GM12873 (cell line): ENCODE results near the gene CYBC1.

ENCODE experiments used
- TF ChIP-seq, protein P1 (sequence below): IDR thresholded peaks from 2 replicates; pipeline ENCODE4 v1.5.1; 2012; ENCODE audit warnings: low read depth, mild to moderate bottlenecking, moderate library complexity, low read length, control low read depth; ENCODE audit not compliant: insufficient read depth; ENCODE audit errors: missing control alignments

The CYBC1 gene

DNA sequence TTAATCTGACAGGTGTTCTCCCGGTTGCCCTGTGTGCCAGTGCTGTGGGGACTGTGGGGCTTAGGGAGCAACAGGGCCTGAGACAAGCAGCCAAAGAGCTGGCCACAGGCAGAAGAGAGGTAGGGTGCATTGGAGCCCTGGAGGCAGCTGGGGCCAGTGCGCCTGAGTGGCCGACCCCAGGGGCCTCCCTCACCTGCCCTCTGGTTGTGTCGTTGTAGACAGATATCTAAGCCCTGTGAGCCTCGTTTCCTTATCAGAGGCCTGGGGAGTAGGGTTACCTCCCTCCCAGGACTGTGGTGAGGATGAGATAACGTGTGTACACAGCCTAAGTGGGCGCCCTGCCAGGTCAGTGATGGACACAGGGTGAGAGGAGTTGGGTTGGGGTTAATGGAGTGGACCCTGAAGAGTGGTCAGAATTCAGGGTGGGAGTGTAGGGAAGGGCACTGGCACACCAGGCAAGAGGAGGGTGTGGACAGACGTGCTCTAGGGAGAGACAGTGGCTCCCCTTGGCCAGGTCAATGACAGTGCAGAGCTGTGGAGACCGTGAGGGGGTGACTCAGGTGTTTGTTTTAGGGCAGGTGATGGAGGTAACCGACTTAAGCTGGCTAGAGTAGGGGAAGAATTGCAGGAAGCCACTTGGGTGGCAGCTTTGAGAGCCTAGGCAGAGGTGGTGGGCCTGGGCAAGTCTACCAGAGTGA, 11.4 kb upstream of the CYBC1 start:
- TF ChIP-seq, protein P1, sequence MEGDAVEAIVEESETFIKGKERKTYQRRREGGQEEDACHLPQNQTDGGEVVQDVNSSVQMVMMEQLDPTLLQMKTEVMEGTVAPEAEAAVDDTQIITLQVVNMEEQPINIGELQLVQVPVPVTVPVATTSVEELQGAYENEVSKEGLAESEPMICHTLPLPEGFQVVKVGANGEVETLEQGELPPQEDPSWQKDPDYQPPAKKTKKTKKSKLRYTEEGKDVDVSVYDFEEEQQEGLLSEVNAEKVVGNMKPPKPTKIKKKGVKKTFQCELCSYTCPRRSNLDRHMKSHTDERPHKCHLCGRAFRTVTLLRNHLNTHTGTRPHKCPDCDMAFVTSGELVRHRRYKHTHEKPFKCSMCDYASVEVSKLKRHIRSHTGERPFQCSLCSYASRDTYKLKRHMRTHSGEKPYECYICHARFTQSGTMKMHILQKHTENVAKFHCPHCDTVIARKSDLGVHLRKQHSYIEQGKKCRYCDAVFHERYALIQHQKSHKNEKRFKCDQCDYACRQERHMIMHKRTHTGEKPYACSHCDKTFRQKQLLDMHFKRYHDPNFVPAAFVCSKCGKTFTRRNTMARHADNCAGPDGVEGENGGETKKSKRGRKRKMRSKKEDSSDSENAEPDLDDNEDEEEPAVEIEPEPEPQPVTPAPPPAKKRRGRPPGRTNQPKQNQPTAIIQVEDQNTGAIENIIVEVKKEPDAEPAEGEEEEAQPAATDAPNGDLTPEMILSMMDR: no peak

DNA sequence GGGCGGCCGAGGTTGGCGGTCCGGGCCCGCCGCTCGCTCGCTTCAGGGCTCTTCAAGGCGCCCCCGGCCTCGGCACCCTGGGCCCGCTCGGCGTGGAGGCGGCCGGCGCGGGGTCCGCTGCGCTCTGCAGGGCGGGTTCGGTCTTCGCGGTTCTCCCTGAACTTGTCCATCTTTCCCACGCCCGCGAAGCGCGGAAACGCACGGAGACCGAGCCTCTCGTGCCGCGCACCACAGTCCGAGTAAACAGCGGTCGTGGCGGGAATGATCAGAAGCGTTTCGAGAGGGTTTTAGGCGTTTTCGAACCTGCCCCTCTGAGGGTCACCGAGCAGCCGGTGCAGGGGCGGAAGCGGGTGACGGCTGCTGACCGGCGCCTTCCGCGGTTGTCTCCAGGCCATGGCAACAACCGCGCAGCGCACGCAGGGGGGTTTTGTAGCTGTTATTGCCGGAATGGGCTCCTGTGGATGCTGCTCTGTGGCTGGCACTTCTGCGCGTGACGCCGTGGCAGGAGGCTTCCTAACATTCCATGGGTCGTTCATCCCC, 8.4 kb upstream of the CYBC1 start:
- TF ChIP-seq, protein P1: no peak

DNA sequence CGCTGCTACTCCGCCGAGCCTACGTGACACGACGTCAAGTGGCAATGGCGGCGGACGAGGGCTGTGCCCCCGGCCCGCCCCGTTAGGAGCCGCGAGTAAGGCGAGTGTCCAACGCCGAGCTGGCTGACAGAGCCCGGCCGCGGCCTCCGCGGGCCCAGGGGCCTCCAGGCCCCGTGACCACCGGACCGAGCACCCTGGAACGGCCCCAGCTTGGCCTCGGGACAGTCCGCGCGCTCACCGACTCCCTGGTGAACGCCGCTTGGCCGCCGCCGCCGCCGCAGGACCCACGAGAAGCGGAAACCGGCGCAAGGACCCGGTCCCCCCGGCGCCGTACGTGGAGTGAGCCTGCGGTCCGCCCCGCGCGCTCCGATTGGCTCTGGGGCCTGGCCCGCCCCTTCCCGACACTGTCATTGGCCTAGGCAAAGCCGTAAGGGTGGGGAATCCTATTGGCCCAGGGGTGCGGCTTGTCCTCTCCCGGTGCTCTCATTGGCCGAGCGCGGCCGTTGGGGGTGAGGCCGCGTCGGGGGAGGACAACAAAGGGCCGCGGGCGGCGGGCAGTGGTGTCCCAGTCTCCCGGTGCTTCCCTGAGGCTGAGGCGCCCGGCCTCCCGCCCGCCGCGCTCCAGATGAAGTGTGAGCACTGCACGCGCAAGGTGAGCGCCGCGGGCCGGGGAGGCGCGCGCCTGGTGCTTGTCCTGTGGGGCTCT, 7.8 kb upstream of the CYBC1 start, which contains the start of gene NARF:
TSS of gene NARF (plus strand) at position 563 of the 706 bp plus-strand sequence. CDS start at position 626, 63 bp downstream.
- TF ChIP-seq, protein P1: no peak

DNA sequence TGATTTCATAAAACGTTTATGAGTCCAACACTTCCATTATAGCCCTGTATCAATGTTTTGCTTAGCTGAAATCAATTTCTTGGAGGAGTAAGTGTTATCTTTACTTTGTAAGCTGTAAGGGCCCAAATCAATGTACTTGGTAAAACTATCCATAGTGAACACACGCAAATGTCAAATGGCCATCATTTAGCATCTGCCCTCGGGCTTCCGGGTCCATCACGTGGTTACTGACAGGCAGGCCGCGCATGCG, 7.3 kb upstream of the CYBC1 start:
- TF ChIP-seq, protein P1: no peak

DNA sequence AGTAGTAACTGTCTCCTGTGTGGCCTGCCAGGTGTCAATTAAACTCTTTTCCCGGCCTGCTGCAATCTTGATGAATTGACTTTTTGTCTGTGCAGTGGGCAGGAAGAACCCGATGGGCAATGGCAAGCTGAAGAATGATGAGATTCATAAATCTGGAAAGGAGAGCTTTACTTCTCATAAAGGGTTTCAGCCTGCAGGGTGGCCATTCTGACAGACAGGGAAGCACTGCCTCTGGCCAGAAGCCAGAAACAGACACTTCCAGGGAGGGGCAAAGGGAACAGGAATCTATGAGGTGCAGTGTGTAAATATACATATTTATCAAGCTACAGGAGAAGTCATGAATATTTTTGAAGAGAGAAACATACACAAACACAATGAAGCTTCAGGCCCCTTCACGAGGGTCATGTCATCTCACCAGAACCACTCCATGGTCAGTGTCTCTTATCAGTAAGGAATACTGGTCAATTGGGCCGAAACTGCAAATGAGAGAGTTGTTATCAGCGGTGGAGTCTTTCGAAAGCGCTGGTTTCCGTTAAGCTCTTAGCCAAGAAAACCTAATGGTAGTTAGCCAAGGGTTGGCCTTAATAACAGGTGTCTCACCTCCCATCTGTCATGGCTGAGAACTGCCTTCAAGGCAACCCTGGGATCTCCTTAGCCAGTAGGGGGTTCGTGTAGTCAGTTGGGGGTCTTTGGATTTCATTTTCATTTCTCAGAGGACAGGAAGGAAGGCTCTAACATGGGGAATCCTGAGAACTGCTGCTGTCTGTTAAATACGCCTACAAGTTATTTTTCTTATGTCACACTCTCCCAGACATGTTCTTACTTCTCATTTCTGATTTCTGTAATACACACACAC, 6.7 kb upstream of the CYBC1 start:
- TF ChIP-seq, protein P1: no peak

DNA sequence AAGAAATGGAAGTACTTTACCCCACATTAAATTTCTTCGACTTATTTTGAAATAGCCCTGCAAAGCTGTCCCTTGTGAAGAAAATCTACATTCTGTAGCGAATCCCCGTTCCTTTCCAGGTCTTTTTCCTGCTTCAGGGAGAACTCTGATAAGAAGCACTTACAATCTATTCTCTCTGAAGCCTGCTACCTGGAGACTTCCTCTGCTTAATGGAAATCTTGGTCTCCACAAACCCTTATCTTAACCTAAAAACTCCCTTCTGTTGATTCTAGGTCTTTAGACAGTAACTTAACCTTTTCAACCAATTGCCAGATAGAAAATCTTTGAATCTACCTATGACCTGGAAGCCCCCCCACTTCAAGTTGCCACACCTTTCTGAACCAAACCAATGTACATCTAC, 1.6 kb upstream of the CYBC1 start:
- TF ChIP-seq, protein P1: no peak

DNA sequence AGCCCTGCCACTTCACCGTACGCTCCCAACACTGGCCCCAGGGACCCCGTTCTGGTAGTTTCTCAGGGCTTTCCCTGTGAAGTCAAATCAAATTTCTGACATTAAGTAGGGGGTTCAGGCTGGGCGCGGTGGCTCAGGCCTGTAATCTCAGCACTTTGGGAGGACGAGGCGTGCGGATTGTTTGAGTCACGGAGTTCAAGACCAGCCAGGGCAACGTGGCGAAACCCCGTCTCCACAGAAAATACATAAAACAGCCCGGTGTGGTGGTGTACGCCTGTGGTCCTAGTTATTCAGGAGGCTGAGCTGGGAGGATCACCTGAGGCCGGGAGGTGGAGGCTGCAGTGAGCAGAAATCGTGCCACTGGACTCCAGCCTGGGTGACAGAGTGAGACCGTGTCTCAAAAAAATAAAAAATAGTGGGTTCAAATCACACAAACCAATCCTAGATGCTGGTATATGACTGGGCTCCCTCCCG, 632 bp downstream of the CYBC1 start:
- TF ChIP-seq, protein P1: no peak
